Fibroblast of villous mesenchyme (primary cell): Measurements from ENCODE around the gene UTP14C. TPM values are rescaled to one million over a fixed set of nuclear protein-coding genes. Genes with fewer than 3 reads are reported as not detected.

Source experiments
- DNase-seq: peaks from one replicate; pipeline ENCODE4 v3.0.0-alpha.2; 2010; ENCODE audit warnings: low read depth
- H3K4me3 ChIP-seq: 2 replicates; pipeline ENCODE4 v1.5.1; 2011; ENCODE audit warnings: low read depth, mild to moderate bottlenecking, low read length
- CTCF ChIP-seq: IDR thresholded peaks from 2 replicates; pipeline ENCODE4 v1.5.1; 2012; ENCODE audit warnings: low read depth, mild to moderate bottlenecking, low read length; ENCODE audit not compliant: insufficient read depth
- total RNA-seq: library from RNA; depleted of rRNA; stranded (reverse); fragments of >200 nt; gene quantifications from 2 replicates; pipeline ENCODE4 v1.2.3, GENCODE V29; 2012

The UTP14C gene
- total RNA-seq, 1 donor = 22.0 TPM

GRCh38 chr13:52067237-52067636, 42.7 kb downstream of the UTP14C start:
- H3K4me3 ChIP-seq = no peak overlapping the region
- TF ChIP-seq CTCF = no peak
- no peak for DNase-seq

GRCh38 chr13:52070929-52071523, 46.5 kb downstream of the UTP14C start:
- H3K4me3 ChIP-seq = no peak overlapping the region
- peak; percentile 35 for TF ChIP-seq CTCF
- DNase-seq = peak; percentile 25

Other genes with a start within 250 kb of the UTP14C start
- gene DHRS12, start 220.5 kb upstream of the UTP14C start, total RNA-seq = 4.3 and 4.5 TPM in 2 replicates
- not detected in 2 replicates for gene TMEM272, start 179.5 kb upstream of the UTP14C start, total RNA-seq
- not detected in 2 replicates for gene CCDC70, start 162.7 kb upstream of the UTP14C start, total RNA-seq
- gene ATP7B, start 13.2 kb upstream of the UTP14C start, total RNA-seq = 1.6 and 5.6 TPM in 2 replicates
- gene ALG11, start 12.3 kb upstream of the UTP14C start, total RNA-seq = 20.0 and 26.3 TPM in 2 replicates
- gene NEK5, start 104.4 kb downstream of the UTP14C start, total RNA-seq = under 0.01 TPM in 2 replicates
- gene NEK3, start 134.9 kb downstream of the UTP14C start, total RNA-seq = 9.1 and 10.3 TPM in 2 replicates